T-helper 22 cell (primary cell): ENCODE measurements around the gene SND1.

Experiments used
- DNase-seq: peaks from one replicate; pipeline ENCODE4 v3.0.0-alpha.2; 2020; ENCODE audit warnings: low read depth

SND1 gene

GRCh38 chr7:127870231-127870907 lies 218.4 kb downstream of the SND1 start:
- DNase-seq = no peak

- no peak for DNase-seq
Observed at GRCh38 chr7:127871226-127871625, 219.2 kb downstream of the SND1 start.

DNA sequence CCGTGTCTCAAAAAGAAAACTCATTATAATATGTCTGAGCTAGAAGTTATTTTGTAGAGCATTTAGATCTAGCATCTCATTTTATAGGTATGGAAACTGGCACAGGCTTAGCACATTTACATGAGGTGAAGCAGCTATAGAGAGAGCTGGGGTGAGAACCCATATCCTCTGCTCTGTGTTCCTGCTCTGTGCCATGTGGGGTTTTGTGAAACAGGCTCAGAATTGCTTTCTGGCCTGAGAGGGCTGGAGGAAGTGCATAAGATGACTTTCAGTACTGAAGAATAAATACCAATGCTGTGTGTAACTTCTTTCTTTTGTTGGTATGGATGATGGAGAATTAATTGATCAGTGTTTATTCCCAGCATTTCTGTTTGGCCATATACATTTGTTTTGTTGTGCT lies 220.1 kb downstream of the SND1 start:
- no peak for DNase-seq

- DNase-seq = no peak
Observed at GRCh38 chr7:127873151-127873550, 221.2 kb downstream of the SND1 start.

DNA sequence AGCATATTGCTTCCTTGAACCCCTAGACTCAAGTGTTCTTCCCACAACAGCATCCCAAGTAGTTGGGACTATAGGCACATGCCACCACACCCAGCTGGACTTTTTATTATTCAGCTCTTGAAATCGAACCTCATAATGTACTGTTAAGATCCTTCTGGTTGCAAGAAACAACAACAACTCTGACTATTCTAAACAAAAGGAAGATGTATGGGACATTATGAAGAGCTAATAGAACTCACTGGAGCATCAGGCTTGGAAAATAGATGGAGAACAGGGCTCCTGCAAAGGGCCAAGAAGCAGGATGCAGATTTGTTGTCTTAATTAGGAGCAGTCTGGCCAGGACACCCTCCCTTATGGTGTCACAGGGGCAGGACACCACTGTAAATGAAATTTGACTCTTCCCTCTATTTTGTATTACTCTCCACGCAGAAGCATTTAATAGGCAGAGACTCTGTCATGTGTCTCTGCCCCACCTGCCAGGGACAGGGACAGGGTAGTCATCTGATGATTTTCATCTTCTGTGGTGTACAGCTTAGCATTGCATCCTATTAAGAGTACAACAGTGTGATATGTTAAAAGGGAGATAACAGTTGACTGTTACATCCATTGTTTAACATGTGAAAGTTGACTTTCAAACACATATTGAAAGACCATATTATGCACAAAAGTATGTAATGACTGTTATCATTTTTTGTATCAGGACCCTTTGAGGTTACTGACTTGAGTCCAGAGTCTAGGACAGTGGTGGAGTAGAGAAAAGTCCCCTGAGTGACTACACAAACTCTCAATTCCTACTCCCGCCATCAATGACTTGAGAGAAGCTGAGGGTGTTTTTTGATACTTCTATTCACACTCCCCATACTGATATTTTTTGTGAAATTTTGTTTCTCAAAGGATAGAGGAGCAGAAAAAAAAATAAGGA lies 222.0 kb downstream of the SND1 start:
- no peak for DNase-seq

DNA sequence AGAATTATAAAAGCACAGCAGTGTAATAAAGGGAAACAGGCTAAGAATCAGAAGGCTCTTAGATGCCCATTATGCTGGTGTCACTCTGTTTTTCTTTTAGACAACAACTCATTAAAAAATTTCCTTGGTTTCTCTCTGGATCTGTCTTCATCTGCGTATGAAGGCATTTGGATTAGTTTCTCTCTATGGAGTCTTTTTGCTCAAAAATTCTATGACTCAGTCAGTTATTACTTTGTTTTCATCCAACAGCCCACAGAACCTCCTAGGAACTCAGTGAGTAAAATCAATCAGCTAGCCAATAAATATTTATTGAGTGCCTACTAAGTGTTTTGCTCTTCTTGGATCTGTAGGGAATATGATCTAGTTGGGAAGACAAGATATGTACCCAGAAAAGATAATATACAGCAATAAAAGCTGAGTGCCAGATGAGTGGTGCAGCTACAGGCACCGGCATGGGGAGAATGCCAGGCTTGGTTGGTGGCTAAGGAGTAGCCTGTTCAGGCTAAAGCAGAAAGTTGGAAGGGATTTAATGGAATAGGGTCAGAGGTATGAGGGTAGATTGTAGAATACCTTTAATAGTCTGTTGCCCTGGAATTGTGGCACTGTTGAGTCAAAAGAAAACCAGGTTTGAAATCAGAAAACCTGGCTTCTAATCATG lies 223.1 kb downstream of the SND1 start:
- DNase-seq = no peak

DNA sequence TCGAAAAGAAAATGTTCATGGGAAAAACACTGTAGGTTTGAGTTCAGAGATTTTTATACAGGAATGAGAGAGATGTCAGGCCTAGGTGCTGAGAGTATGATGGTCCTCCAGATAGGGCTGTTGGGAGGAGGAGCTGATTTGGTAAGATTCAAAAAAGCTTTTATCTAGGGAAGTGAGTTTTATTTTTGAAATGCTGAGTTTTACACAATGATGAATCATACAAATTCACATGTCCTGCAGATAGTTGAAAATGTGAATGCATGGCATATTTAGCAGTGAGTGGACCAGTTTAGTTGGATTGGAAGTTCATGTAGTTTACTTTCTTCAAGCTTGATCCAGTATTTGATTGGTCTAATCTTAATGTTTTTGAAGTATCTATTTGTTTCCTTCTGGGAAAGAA lies 224.4 kb downstream of the SND1 start:
- no peak for DNase-seq

- no peak for DNase-seq
Observed at GRCh38 chr7:127877951-127878350, 226.0 kb downstream of the SND1 start.

DNA sequence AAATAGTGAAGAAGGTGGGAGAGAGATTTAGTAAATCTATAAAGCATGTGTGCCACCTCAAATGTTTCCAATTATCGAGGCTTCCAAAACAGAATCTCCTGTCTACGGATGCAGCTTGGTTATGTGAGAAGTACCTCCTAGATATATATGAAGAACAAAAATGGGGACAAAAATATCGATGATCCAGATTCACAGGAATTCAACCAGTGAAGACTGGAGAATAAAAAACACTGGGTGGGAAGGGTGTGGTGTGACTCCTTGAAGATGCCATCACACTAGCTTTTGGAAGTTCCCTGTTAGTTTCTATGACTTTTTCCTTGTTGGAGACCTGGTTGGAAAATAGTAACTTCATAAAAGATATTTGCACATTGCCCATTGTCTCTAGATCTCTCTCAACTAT lies 226.8 kb downstream of the SND1 start:
- no peak for DNase-seq

- no peak for DNase-seq
Observed at GRCh38 chr7:127879436-127879835, 227.4 kb downstream of the SND1 start.

GRCh38 chr7:127879942-127880341 lies 227.9 kb downstream of the SND1 start:
- no peak for DNase-seq

DNA sequence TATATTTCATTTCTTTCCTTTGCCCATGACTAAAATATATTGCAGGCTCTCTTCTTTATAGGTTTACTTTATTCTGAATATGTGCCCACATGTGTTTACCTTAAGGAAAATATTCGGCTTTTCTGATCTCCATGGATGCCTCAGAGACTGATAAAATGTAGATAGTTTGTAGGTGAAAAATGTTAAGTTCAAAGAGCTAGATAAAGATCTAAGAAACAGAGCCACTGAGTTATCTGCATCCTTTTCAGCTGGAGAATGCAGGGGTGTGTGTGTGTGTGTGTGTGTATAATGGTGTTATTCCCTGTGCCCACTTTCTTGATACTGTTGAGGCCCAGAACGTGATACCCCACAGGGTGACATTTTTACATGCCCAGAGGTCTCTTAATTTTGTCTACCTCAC lies 228.5 kb downstream of the SND1 start:
- no peak for DNase-seq

DNA sequence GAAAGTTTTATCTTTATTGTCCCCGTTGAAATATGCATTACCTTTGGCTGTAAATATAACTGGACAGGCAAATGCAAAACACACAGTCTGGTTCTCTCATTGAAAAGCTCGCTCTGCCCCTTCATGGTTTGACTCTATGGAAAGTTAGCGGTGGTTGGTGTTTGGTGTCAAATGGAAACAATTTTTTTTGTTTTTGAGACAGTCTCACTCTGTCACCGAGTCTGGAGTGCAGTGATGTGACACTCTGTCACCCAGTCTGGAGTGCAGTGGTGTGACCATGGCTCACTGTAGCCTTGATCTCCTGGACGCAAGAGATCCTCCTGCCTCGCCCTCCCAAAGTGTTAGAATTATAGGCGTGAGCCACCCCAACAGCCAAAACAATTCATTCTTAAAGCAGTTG lies 229.6 kb downstream of the SND1 start:
- no peak for DNase-seq

DNA sequence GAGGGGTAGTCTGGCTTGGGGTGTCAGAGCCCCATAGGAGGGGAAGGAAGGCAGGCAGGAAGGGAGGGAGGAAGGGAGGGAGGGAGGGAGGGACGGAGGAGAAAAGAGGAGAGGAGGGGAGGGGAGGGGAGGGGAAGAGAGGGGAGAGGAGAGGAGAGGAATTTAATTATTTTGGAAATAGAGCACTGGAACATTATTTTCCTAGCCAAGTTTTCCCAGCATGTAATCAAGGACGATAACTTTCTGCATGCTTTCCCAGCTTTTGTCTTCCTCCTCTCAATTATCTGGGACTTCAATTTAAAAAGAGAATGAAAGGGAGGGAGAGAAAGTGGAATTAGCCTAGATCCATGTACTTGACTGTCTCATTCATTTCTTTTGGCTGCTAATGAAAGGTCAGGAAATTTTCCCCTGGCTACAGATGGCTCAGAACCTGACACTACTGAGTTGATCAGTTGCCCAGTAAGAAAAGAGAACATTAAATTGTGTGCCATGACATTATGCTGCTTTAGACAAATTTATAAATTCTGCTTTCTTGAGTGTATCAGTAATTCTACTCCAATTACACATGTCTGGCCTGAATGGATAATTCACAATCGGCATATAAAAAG lies 230.4 kb downstream of the SND1 start:
- DNase-seq = no peak

- no peak for DNase-seq
Observed at GRCh38 chr7:127884066-127884559, 232.1 kb downstream of the SND1 start.

GRCh38 chr7:127885222-127885772 lies 233.3 kb downstream of the SND1 start:
- DNase-seq = no peak

GRCh38 chr7:127885843-127886242 lies 233.8 kb downstream of the SND1 start:
- DNase-seq = no peak

DNA sequence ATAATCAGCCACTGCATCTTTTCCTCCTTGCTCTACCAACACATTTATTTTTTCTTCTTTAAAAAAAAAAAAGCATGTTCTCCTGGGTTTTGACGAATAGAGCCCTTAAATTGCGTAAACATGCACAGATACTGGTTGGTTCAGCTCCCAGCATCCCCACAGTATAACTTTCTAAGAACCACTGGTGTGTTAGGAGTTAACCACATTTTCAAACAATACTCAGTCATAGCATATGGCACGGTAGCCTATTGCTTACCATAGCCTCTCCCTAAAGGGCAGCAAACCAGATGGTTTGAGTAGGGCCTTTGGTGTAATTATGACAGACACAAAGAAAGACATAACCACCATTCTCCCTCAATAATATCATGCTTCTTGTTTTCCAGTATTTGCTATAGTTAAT lies 234.3 kb downstream of the SND1 start:
- no peak for DNase-seq

GRCh38 chr7:127887096-127887495 lies 235.1 kb downstream of the SND1 start:
- no peak for DNase-seq

GRCh38 chr7:127887631-127888030 lies 235.6 kb downstream of the SND1 start:
- DNase-seq = no peak

GRCh38 chr7:127888411-127888810 lies 236.4 kb downstream of the SND1 start:
- DNase-seq = no peak

DNA sequence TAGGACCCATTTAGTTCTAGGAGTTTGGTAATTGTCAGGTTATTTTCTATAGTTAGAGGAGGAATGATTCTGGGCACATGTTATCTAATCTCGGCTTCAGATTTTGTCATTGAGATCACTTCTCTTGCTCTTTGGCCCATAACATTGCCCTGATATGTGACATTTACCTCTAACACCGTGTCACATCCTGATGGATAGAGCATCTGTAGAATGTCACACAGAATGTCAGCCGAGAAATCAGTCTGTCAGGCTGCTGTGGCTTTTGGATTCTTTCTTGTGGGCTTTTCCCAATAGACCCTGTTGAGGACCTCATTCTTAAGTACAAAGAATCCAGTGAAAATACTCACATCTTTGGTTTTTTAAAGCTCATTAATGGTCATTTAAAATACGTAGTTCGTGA lies 236.8 kb downstream of the SND1 start:
- no peak for DNase-seq
